OCI-LY1 (cell line): ENCODE results near the gene SNTN.

Experiments
- H2AFZ ChIP-seq: fragments of 200-600 bp; sonication (generic), shearing (Covaris generic); 2 replicates; pipeline ENCODE4 v1.6.0; 2014; ENCODE audit warnings: antibody characterized with exemption, mild to moderate bottlenecking, low read length
- H3F3A ChIP-seq: fragments of 200-600 bp; sonication (generic), shearing (Covaris generic); 2 replicates; pipeline ENCODE4 v1.6.0; 2014; ENCODE audit warnings: mild to moderate bottlenecking, antibody characterized with exemption, low read length, moderate library complexity; ENCODE audit not compliant: insufficient read depth
- H3K27ac ChIP-seq: fragments of 200-600 bp; sonication (generic); 2 replicates; pipeline ENCODE4 v1.5.1; 2014; ENCODE audit warnings: low read length, mixed run types, mild to moderate bottlenecking, low read depth; ENCODE audit not compliant: poor library complexity, severe bottlenecking
- H3K27me3 ChIP-seq: fragments of 200-600 bp; sonication (generic); 2 replicates; pipeline ENCODE4 v1.6.0; 2014; ENCODE audit warnings: antibody characterized with exemption, mild to moderate bottlenecking, low read length, moderate library complexity; ENCODE audit not compliant: insufficient read depth
- H3K36me3 ChIP-seq: fragments of 200-600 bp; sonication (generic); 2 replicates; pipeline ENCODE4 v1.6.1; 2014; ENCODE audit warnings: mild to moderate bottlenecking, antibody characterized with exemption, low read length, moderate library complexity, mixed read lengths; ENCODE audit not compliant: insufficient read depth
- H3K4me1 ChIP-seq: fragments of 200-600 bp; sonication (generic); 2 replicates; pipeline ENCODE4 v1.5.1; 2014; ENCODE audit warnings: mild to moderate bottlenecking, low read length, moderate library complexity; ENCODE audit not compliant: insufficient read depth, severe bottlenecking
- H3K4me2 ChIP-seq: fragments of 200-600 bp; sonication (generic), shearing (Covaris generic); 2 replicates; pipeline ENCODE4 v1.6.1; 2014; ENCODE audit warnings: low read length
- H3K4me3 ChIP-seq: fragments of 200-600 bp; sonication (generic); 2 replicates; pipeline ENCODE4 v1.5.1; 2014; ENCODE audit warnings: low read length, low read depth, mild to moderate bottlenecking, mixed read lengths; ENCODE audit not compliant: poor library complexity, severe bottlenecking
- H3K79me2 ChIP-seq: fragments of 200-600 bp; shearing (Covaris generic); 2 replicates; pipeline ENCODE4 v1.6.1; 2016; ENCODE audit warnings: mixed run types, low read length, mixed read lengths; ENCODE audit not compliant: insufficient read depth
- H3K9ac ChIP-seq: fragments of 200-600 bp; sonication (generic), shearing (Covaris generic); 2 replicates; pipeline ENCODE4 v1.6.1; 2014; ENCODE audit warnings: mild to moderate bottlenecking, low read length, mixed read lengths
- H3K9me2 ChIP-seq: fragments of 200-600 bp; sonication (generic), shearing (Covaris generic); 2 replicates; pipeline ENCODE4 v1.6.1; 2014; ENCODE audit warnings: low read depth, mild to moderate bottlenecking, low read length, mixed read lengths
- H3K9me3 ChIP-seq: fragments of 200-600 bp; shearing (Covaris generic); 2 replicates; pipeline ENCODE4 v1.6.1; 2014; ENCODE audit warnings: low read length, mixed read lengths
- H4K20me1 ChIP-seq: fragments of 200-600 bp; sonication (generic), shearing (Covaris generic); 2 replicates; pipeline ENCODE4 v1.6.0; 2016; ENCODE audit warnings: mild to moderate bottlenecking, low read length; ENCODE audit not compliant: insufficient read depth
- EZH2 ChIP-seq: fragments of 200-600 bp; sonication (generic), shearing (Covaris generic); IDR thresholded peaks from 2 replicates; pipeline ENCODE4 v1.8.0; 2017; ENCODE audit warnings: borderline replicate concordance, mixed run types, mild to moderate bottlenecking, antibody characterized with exemption, low read length, moderate library complexity, mixed read lengths
- TF ChIP-seq, protein P1 (sequence below): fragments of 200-600 bp; sonication (generic), shearing (Covaris generic); IDR thresholded peaks from 2 replicates; pipeline ENCODE4 v1.5.1; 2017; ENCODE audit warnings: mild to moderate bottlenecking, antibody characterized with exemption, low read length, moderate library complexity, mixed read lengths

Gene SNTN

DNA sequence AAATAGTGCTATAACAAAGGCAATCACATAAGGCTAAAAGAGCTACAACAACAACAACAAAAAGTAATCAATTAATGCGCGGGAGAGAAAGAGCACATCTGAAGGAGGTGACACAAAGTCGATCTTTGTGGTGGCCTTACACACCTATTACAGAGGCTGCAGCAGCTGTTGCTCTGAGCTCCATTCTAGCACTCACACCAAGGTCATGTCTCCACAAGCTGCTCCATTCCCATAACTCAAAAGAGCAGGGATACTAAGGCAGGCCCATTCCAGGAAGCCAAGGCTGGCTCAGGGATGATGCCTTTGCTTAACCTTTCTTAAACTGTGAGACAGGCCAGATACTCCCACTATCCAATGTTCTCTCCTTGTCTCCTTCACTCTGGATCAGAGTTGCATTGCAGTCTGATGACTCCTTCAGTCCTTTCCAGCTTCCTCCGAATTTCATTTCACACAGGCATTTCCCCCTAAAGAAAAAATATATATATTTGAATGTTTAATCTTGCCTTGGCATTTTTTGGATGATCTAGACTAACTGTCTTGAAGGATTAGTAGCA is 52.7 kb downstream of the SNTN start:
- TF ChIP-seq EZH2 = no peak
- TF ChIP-seq, protein P1, sequence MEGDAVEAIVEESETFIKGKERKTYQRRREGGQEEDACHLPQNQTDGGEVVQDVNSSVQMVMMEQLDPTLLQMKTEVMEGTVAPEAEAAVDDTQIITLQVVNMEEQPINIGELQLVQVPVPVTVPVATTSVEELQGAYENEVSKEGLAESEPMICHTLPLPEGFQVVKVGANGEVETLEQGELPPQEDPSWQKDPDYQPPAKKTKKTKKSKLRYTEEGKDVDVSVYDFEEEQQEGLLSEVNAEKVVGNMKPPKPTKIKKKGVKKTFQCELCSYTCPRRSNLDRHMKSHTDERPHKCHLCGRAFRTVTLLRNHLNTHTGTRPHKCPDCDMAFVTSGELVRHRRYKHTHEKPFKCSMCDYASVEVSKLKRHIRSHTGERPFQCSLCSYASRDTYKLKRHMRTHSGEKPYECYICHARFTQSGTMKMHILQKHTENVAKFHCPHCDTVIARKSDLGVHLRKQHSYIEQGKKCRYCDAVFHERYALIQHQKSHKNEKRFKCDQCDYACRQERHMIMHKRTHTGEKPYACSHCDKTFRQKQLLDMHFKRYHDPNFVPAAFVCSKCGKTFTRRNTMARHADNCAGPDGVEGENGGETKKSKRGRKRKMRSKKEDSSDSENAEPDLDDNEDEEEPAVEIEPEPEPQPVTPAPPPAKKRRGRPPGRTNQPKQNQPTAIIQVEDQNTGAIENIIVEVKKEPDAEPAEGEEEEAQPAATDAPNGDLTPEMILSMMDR = no peak
- no peaks in the 10 kb centered on the region for H3K36me3 ChIP-seq

DNA sequence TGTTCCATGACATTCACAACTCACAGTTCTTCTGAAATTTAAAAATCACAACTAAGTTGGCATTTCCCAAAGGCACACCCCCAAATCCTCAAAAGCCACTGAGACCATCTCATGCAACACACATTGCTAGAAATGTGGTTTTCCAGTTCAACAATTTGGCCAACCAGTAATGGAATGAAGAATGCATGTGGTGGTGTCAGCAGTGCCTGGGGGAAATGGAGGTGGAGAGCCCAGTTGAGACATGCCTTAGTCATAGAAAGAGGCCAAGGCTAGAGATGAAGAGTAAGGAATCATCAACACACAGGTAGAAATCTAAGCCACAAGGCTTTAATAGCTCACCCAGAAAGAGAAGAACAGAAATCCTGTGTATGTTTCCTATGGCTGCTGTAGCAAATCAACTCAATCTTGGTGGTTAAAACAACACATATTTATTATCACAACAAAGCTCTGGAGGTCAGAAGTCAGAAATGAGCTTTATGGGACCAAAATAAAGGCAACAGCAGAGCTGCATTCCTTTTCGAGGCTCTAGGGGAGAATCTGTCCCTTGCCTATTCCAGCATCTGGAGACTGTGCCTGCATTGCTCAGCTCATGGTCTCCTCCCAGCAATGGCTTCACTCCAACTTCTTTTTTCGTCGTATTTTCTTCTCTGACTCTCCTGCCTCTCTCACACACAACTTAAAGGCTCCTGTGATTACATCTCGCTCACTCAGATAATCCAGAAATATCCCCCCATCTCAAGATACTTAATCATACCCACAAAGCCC is 54.0 kb downstream of the SNTN start:
- Histone ChIP-seq H3K4me2 (no peak overlapping the region), H3F3A (no peaks in the 10 kb centered on the region), H3K9ac (no peak overlapping the region), H3K27ac (no peak overlapping the region), H3K79me2 (no peaks in the 10 kb centered on the region), H3K27me3 (no peaks in the 10 kb centered on the region), H3K4me1 (no peaks in the 10 kb centered on the region), H3K9me2 (no peaks in the 10 kb centered on the region), H3K4me3 (no peak overlapping the region), H2AFZ (no peak overlapping the region), H4K20me1 (no peaks in the 10 kb centered on the region), H3K36me3 (no peaks in the 10 kb centered on the region), H3K9me3 (no peaks in the 10 kb centered on the region)
- TF ChIP-seq EZH2 = no peak
- TF ChIP-seq, protein P1 = no peak

More for the DNA sequence above, 52.7 kb downstream of the SNTN start:
- H3F3A ChIP-seq = no peaks in the 10 kb centered on the region
- H3K27ac ChIP-seq = no peak overlapping the region
- H3K27me3 ChIP-seq = no peaks in the 10 kb centered on the region
- no peak overlapping the region for H3K9ac ChIP-seq
- no peak overlapping the region for H2AFZ ChIP-seq
- no peak overlapping the region for H3K4me2 ChIP-seq
- H3K4me3 ChIP-seq = no peak overlapping the region
- no peaks in the 10 kb centered on the region for H3K79me2 ChIP-seq
- H4K20me1 ChIP-seq = no peaks in the 10 kb centered on the region
- no peaks in the 10 kb centered on the region for H3K9me2 ChIP-seq
- H3K4me1 ChIP-seq = no peaks in the 10 kb centered on the region
- H3K9me3 ChIP-seq = no peaks in the 10 kb centered on the region

DNA sequence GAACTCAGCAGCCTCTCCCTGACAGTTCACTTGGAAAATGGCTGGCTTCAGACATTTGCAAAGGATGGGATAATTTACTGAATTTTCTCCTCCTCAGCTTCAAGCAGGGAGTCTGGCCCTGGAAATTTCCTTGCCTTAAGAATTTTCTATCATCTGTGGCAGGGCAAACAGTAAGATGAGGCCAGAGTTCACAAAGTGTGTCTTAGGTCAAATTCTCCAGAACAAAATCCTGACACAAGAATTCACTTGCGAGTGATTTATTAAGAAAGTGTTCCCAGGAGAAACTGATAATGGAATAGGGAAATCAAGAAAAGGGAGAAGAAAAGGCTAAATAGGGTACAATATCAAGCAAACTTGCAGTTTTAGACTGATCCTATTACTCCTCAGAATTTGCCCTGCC is 55.3 kb downstream of the SNTN start:
- Histone ChIP-seq H3K4me3 (no peak overlapping the region), H3K9me3 (no peaks in the 10 kb centered on the region), H3K27ac (no peak overlapping the region), H3K36me3 (no peaks in the 10 kb centered on the region), H3K9me2 (no peaks in the 10 kb centered on the region), H3K4me2 (no peak overlapping the region), H3K79me2 (no peaks in the 10 kb centered on the region), H3K27me3 (no peaks in the 10 kb centered on the region), H4K20me1 (no peaks in the 10 kb centered on the region), H3K9ac (no peak overlapping the region), H2AFZ (no peak overlapping the region), H3F3A (no peaks in the 10 kb centered on the region), H3K4me1 (no peaks in the 10 kb centered on the region)
- TF ChIP-seq EZH2 = no peak
- TF ChIP-seq, protein P1 = no peak
